H9 (cell line): ENCODE measurements around the gene TMEM235. TPM values are rescaled to one million over a fixed set of nuclear protein-coding genes. Genes with fewer than 3 reads are reported as not detected.

Source experiments
- DNase-seq: peaks from one replicate; pipeline ENCODE4 v3.0.0-alpha.2; 2017
- H2AFZ ChIP-seq: one replicate; pipeline ENCODE4 v1.6.1; 2013; ENCODE audit warnings: mild to moderate bottlenecking, low read length, control low read depth, moderate library complexity
- H2AK5ac ChIP-seq: 2 replicates; pipeline ENCODE4 v1.6.1; 2013; ENCODE audit warnings: low read length, control low read depth, mixed read lengths; ENCODE audit not compliant: insufficient read length
- H2BK120ac ChIP-seq: one replicate; pipeline ENCODE4 v1.6.1; 2013; ENCODE audit warnings: low read depth, mild to moderate bottlenecking, low read length, control low read depth, inconsistent platforms; ENCODE audit not compliant: poor library complexity, severe bottlenecking
- H2BK12ac ChIP-seq: 2 replicates; pipeline ENCODE4 v1.6.1; 2013; ENCODE audit warnings: low read length, control low read depth, mixed read lengths, low read depth; ENCODE audit not compliant: insufficient read length
- H2BK15ac ChIP-seq: 2 replicates; pipeline ENCODE4 v1.6.1; 2013; ENCODE audit warnings: low read depth, low read length, control low read depth
- H2BK20ac ChIP-seq: one replicate; pipeline ENCODE4 v1.6.1; 2013; ENCODE audit warnings: low read depth, mild to moderate bottlenecking, low read length, control low read depth, inconsistent platforms; ENCODE audit not compliant: poor library complexity, severe bottlenecking
- H2BK5ac ChIP-seq: 2 replicates; pipeline ENCODE4 v1.6.1; 2013; ENCODE audit warnings: low read length, control low read depth, mixed read lengths; ENCODE audit not compliant: insufficient read length
- H3K14ac ChIP-seq: 2 replicates; pipeline ENCODE4 v1.6.1; 2013; ENCODE audit warnings: low read length, control low read depth; ENCODE audit not compliant: insufficient read depth
- H3K18ac ChIP-seq: 2 replicates; pipeline ENCODE4 v1.6.1; 2013; ENCODE audit warnings: low read depth, mild to moderate bottlenecking, mixed read lengths, low read length, control low read depth; ENCODE audit not compliant: insufficient read length
- H3K23ac ChIP-seq: 2 replicates; pipeline ENCODE4 v1.6.1; 2013; ENCODE audit warnings: low read length, control low read depth, mixed read lengths, low read depth; ENCODE audit not compliant: insufficient read length
- H3K23me2 ChIP-seq: 2 replicates; pipeline ENCODE4 v1.6.1; 2013; ENCODE audit warnings: low read depth, mild to moderate bottlenecking, mixed read lengths, low read length, control low read depth; ENCODE audit not compliant: insufficient read length, poor library complexity, severe bottlenecking
- H3K27ac ChIP-seq: 2 replicates; pipeline ENCODE4 v1.5.1; 2013; ENCODE audit warnings: low read length, control low read depth, mixed read lengths, low read depth; ENCODE audit not compliant: insufficient read length
- H3K27me3 ChIP-seq: 2 replicates; pipeline ENCODE4 v1.6.1; 2013; ENCODE audit warnings: low read length, control low read depth, inconsistent platforms; ENCODE audit not compliant: insufficient read depth
- H3K4ac ChIP-seq: 2 replicates; pipeline ENCODE4 v1.6.1; 2013; ENCODE audit warnings: low read depth, mild to moderate bottlenecking, control low read depth, inconsistent platforms, low read length, moderate library complexity
- H3K4me1 ChIP-seq: 2 replicates; pipeline ENCODE4 v1.6.1; 2013; ENCODE audit warnings: low read length, control low read depth, inconsistent platforms; ENCODE audit not compliant: insufficient read depth
- H3K4me2 ChIP-seq: 2 replicates; pipeline ENCODE4 v1.6.1; 2013; ENCODE audit warnings: low read length, control low read depth, mixed read lengths; ENCODE audit not compliant: insufficient read length, insufficient read depth
- H3K56ac ChIP-seq: 2 replicates; pipeline ENCODE4 v1.6.1; 2013; ENCODE audit warnings: low read depth, mild to moderate bottlenecking, mixed read lengths, low read length, control low read depth; ENCODE audit not compliant: insufficient read length
- H3K79me1 ChIP-seq: 2 replicates; pipeline ENCODE4 v1.6.1; 2013; ENCODE audit warnings: low read depth, mild to moderate bottlenecking, moderate library complexity, low read length, control low read depth, inconsistent platforms; ENCODE audit not compliant: insufficient read depth, poor library complexity, severe bottlenecking
- H3K79me2 ChIP-seq: 2 replicates; pipeline ENCODE4 v1.6.1; 2013; ENCODE audit warnings: low read length, control low read depth, inconsistent platforms; ENCODE audit not compliant: insufficient read depth
- H3K9ac ChIP-seq: 2 replicates; pipeline ENCODE4 v1.6.1; 2013; ENCODE audit warnings: low read length, control low read depth, mixed read lengths; ENCODE audit not compliant: insufficient read length; ENCODE audit errors: extremely low read depth
- H3K9me3 ChIP-seq: one replicate; pipeline ENCODE4 v1.6.1; 2013; ENCODE audit warnings: low read depth, low read length, inconsistent platforms; ENCODE audit not compliant: control insufficient read depth
- H3T11ph ChIP-seq: one replicate; pipeline ENCODE4 v1.6.1; 2013; ENCODE audit warnings: mild to moderate bottlenecking, low read length, control low read depth, inconsistent platforms
- H4K20me1 ChIP-seq: one replicate; pipeline ENCODE4 v1.6.1; 2013; ENCODE audit not compliant: control insufficient read depth, insufficient read length, insufficient read depth
- H4K5ac ChIP-seq: 2 replicates; pipeline ENCODE4 v1.6.1; 2013; ENCODE audit warnings: low read depth, mild to moderate bottlenecking, mixed read lengths, low read length, control low read depth; ENCODE audit not compliant: insufficient read length
- H4K8ac ChIP-seq: replicated peaks from 2 replicates; pipeline ENCODE4 v1.6.1; 2013; ENCODE audit warnings: low read length, control low read depth, mixed read lengths, low read depth; ENCODE audit not compliant: insufficient read length
- H4K91ac ChIP-seq: 2 replicates; pipeline ENCODE4 v1.6.1; 2013; ENCODE audit warnings: low read depth, mild to moderate bottlenecking, moderate library complexity, mixed read lengths, low read length, control low read depth; ENCODE audit not compliant: insufficient read length
- H3K27ac Mint-ChIP-seq, 3 experiments: 2 replicates in 2 of 3; 3 replicates in 1 of 3; pipeline ENCODE4 v1.8.0; 2020 to 2021; ENCODE audit warnings: mixed read lengths in 3 of 3, mild to moderate bottlenecking in 1 of 3, moderate library complexity in 1 of 3
- H3K27me3 Mint-ChIP-seq: 2 replicates; pipeline ENCODE4 v1.8.0; 2021; ENCODE audit warnings: low read depth, mild to moderate bottlenecking, moderate library complexity, mixed read lengths
- H3K36me3 Mint-ChIP-seq, 3 experiments: 2 replicates in 2 of 3; 3 replicates in 1 of 3; pipeline ENCODE4 v1.8.0; 2020 to 2021; ENCODE audit warnings: low read depth in 3 of 3, mixed read lengths in 3 of 3; ENCODE audit not compliant: insufficient read depth in 1 of 3
- H3K4me1 Mint-ChIP-seq, 2 experiments: 2 replicates each; pipeline ENCODE4 v1.8.0; 2020; ENCODE audit warnings: mixed read lengths in 2 of 2
- H3K4me3 Mint-ChIP-seq, 2 experiments: 2 replicates in 1 of 2; 3 replicates in 1 of 2; pipeline ENCODE4 v1.8.0; 2020 to 2021; ENCODE audit warnings: mild to moderate bottlenecking in 2 of 2, mixed read lengths in 2 of 2, moderate library complexity in 1 of 2
- H3K9me3 Mint-ChIP-seq, 2 experiments: 2 replicates in 1 of 2; 3 replicates in 1 of 2; pipeline ENCODE4 v1.8.0; 2020; ENCODE audit warnings: mild to moderate bottlenecking in 2 of 2, mixed read lengths in 2 of 2, moderate library complexity in 1 of 2
- CTCF ChIP-seq: fragments of 200-600 bp; sonication (generic); conservative IDR thresholded peaks from 3 replicates; pipeline ENCODE4 v1.8.0; 2021; ENCODE audit warnings: antibody characterized with exemption, mild to moderate bottlenecking
- WGBS: extraction: QIAGEN DNeasy Blood & Tissue Kit; methylation state at CpG from one replicate; pipeline ENCODE4 v1.1.7; 2013; ENCODE audit warnings: missing lambda C conversion rate, low lambda C conversion rate, mixed read lengths; ENCODE audit not compliant: insufficient read length; ENCODE audit errors: extremely low coverage; 5-methylcytosine and 5-hydroxymethylcytosine counted together
- total RNA-seq: library from RNA; stranded (reverse); gene quantifications from 2 replicates; pipeline ENCODE4 v1.2.1, GENCODE V29; 2021

Gene TMEM235
- total RNA-seq, 1 experiment from 2014 or later, result 0.28 TPM

DNA sequence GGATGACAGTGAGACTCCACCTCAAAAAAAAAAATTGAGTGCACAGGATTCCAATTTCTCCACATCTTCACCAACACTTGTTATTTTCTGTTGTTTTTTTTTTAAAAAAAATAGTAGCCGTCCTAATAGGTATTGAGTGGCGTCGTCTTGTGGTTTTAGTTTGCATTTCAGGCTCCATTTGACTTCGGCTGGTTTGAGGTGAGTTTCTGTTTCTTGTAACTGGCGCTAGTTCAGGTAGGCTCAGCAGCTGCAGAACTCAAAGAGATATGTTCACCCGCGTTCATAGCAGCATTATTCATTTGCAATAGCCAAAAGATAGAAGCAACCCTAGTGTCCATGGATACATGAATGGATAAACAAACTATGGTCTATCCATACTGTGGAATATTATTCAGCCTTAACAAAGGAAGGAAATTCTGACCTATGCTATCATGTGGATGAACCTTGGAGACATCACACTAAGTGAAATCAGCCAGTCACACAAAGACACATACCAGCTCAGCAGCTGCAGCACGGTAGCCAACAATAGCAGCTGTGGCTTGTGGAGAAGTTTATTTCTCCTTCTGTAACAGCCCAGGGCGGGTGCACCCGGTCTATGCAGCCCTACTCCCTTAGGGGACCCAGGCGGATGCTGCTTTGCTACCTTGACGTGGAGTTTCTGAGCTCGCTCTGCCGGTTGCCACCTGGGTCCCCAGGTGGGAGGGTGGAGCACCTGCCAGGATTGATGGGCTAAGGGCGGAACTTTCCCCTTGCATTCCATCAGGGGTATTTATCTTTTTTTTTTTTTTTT is 44.9 kb downstream of the TMEM235 start:
- Histone ChIP-seq H3K79me1 (no peaks in the 10 kb centered on the region), H3K23me2 (no peaks in the 10 kb centered on the region), H2BK15ac (no peak overlapping the region), H2AK5ac (no peak overlapping the region), H3K4me1 (no peaks in the 10 kb centered on the region; the same call in 1 of the 2 replicates), H2BK120ac (no peak overlapping the region), H3T11ph (no peak overlapping the region), H3K27me3 (no peaks in the 10 kb centered on the region), H3K14ac (no peak overlapping the region), H3K9me3 (no peaks in the 10 kb centered on the region), H4K8ac (no peak overlapping the region), H2AFZ (no peak overlapping the region), H3K18ac (no peak overlapping the region), H3K9ac (no peak overlapping the region), H2BK12ac (no peak overlapping the region), H3K23ac (no peak overlapping the region), H3K27ac (no peak overlapping the region), H2BK20ac (no peak overlapping the region), H4K91ac (no peak overlapping the region), H3K56ac (no peak overlapping the region), H2BK5ac (no peak overlapping the region), H4K20me1 (no peaks in the 10 kb centered on the region), H3K4me2 (no peak overlapping the region), H3K79me2 (no peaks in the 10 kb centered on the region), H3K4ac (no peak overlapping the region), H4K5ac (no peak overlapping the region)
- no peak for TF ChIP-seq CTCF
- no peak overlapping the region for H3K27ac Mint-ChIP-seq
- DNase-seq, result no peak
- H3K36me3 Mint-ChIP-seq, result no peaks in the 10 kb centered on the region
- H3K4me1 Mint-ChIP-seq, result peaks cover 26 to 50% of the 10 kb centered on the region in 2 experiments
- no CpG with 5 or more reads among the region's 15 CpGs for WGBS
- peaks cover 5% of the 10 kb centered on the region for H3K27me3 Mint-ChIP-seq
- peaks cover 0 to 4% of the 10 kb centered on the region in 2 experiments; a peak in 2 of 5 replicates for H3K9me3 Mint-ChIP-seq
- no peak overlapping the region for H3K4me3 Mint-ChIP-seq
